GM12864 (cell line): ENCODE results near the gene COL25A1.
"Not testable (repeated sequence)": the region's sequence is repeated elsewhere in the genome, so short reads cannot be mapped to it uniquely, and the experiment has no call there.

ENCODE experiments used
- DNase-seq: peaks from one replicate; pipeline ENCODE4 v3.0.0-alpha.2; 2011; ENCODE audit warnings: low read depth
- H3K4me3 ChIP-seq: 2 replicates; pipeline ENCODE4 v1.5.1; 2011; ENCODE audit warnings: mild to moderate bottlenecking, low read depth, low read length, control low read depth
- TF ChIP-seq, protein P1 (sequence below): IDR thresholded peaks from 2 replicates; pipeline ENCODE4 v1.5.1; 2011; ENCODE audit warnings: low read depth, mild to moderate bottlenecking, moderate library complexity, low read length, control low read depth, inconsistent platforms; ENCODE audit errors: missing control alignments

The COL25A1 gene

DNA sequence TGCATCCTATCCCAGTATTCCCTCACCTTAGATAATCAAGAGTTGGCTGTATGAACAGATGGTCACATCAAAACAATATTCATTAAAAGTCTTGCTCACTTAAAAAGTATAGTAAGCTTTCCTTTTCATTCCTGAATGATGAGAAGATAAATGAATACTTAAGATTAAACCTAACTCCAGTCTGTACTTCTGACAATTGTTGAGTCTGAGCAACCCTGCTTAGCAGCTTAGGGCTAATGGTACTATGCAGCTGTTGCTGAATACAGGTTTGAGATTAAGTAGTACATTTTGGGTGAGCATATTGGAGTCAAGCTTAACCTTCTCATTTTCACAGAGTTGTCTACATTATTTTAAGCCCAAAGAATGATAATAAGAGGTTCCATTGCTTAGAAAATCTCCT is 417.9 kb downstream of the COL25A1 start:
- no peak for DNase-seq

DNA sequence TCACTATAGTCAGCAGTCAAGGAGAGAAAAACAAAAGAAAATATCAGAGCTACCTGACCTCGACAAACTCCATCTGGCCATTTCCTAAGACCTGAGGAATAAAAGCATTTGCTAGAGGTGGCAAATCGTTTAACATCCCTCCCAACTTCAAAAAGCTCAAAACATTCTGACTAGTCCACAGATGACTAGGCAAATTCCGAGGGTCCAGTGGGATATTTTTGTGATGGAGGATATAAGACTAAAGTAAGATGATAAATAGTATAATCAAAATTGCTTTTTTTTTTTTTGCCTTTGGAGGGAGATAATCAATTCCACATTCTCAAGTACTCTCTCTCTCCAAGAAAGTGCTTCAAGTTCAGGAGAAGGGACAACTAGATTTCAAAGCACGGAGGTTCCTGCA is 420.5 kb downstream of the COL25A1 start:
- TF ChIP-seq, protein P1, sequence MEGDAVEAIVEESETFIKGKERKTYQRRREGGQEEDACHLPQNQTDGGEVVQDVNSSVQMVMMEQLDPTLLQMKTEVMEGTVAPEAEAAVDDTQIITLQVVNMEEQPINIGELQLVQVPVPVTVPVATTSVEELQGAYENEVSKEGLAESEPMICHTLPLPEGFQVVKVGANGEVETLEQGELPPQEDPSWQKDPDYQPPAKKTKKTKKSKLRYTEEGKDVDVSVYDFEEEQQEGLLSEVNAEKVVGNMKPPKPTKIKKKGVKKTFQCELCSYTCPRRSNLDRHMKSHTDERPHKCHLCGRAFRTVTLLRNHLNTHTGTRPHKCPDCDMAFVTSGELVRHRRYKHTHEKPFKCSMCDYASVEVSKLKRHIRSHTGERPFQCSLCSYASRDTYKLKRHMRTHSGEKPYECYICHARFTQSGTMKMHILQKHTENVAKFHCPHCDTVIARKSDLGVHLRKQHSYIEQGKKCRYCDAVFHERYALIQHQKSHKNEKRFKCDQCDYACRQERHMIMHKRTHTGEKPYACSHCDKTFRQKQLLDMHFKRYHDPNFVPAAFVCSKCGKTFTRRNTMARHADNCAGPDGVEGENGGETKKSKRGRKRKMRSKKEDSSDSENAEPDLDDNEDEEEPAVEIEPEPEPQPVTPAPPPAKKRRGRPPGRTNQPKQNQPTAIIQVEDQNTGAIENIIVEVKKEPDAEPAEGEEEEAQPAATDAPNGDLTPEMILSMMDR = no peak
- no peak for DNase-seq
- H3K4me3 ChIP-seq = no peak overlapping the region

More for the DNA sequence above, 417.9 kb downstream of the COL25A1 start:
- no peak overlapping the region for H3K4me3 ChIP-seq
- TF ChIP-seq, protein P1 = no peak

DNA sequence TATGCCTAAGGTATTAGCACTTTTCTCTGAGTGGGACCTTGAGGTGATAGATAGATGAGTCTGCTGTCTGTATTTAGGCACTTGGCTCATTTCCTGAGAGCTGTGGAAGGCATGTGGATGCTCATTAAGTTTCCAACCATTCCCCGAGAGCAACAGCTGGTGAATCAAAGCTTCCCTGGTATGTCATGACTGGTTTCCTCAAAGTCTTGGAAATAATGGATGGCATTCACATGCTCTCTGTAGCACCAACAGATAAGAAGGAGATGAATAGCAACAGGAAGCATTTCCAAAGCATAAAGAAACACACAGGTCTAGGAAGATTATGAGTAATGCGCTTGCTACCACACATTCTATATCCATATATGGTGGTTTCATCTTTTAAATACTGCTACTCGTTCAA is 421.3 kb downstream of the COL25A1 start:
- TF ChIP-seq, protein P1 = no peak
- DNase-seq = no peak
- H3K4me3 ChIP-seq = no peak overlapping the region

DNA sequence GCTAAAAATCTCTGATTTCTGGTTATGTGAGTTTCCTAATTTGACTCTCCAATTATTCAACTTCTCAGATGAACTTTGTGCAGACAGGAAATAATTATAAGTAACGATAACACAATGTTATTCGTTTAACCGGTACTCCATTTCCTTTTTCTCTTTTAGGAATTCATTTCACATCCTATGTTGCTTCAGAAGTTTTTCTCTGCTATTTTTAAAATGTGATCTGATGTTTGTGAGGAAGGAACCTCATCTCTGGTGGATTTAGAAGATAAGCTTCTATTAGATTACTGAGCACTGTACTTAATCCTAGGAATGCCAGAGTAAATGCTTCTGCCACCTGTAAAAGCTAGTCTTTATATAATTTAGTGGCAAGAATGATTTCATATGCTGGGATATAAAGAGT is 423.7 kb downstream of the COL25A1 start:
- no peak overlapping the region for H3K4me3 ChIP-seq
- no peak for DNase-seq
- TF ChIP-seq, protein P1 = no peak

DNA sequence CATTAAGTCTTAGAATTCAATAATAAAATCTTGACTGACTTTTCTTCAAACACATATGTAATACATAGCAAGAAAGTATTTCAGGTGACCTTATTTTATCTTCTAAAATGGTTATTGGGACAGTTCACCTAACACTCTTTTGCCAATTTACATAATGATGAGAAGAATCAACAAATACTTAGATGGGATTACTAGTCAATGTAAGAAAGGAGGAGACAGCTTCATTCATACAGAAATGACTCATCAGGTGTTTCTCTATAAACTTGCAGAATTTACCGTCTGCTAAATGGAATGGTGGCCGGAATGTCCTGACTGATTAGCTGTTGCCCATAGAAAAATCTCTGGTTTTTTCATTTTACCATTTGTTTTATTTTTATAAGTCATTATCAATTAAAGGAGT is 424.6 kb downstream of the COL25A1 start:
- DNase-seq = no peak
- H3K4me3 ChIP-seq = no peak overlapping the region
- TF ChIP-seq, protein P1 = no peak

DNA sequence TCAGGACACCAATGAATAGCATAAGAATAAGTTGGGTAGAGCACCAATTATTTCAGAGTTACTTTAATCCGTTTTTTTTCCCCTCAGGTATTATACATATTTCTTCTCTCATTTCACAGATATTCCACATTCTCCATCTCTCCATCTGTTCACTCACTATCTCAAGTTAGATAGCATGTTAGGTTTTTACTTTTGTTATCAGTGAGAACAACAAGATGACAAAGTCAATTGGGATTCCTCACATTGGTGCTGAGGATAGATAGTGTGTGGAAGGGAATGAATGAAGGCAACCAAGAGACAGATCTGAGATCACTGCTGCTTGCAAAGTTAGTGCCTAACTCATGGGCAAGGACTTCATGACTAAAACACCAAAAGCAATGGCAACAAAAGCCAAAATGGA is 427.7 kb downstream of the COL25A1 start:
- H3K4me3 ChIP-seq = no peak overlapping the region
- TF ChIP-seq, protein P1 = no peak
- DNase-seq = no peak

DNA sequence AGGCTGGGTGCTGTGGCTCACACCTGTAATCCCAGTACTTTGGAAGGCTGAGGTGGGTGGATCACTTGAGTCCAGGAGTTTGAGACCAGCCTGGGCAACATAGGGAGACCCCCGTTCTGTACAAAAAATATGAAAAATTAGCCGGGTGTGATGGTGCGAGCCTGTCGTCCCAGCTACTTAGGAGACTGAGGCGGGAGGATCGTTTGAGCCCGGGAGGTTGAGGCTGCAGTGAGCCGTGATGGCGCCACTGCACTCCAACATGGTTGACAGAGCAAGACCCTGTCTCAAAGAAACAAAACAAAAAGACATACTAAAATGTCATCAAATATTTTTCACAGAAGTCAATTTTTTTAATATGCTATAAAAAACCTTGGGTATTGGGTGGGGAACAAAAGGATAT is 432.5 kb downstream of the COL25A1 start:
- not testable (repeated sequence) for H3K4me3 ChIP-seq

More for the DNA sequence above, 432.5 kb downstream of the COL25A1 start:
- not testable (repeated sequence) for DNase-seq
